H1 (cell line): ENCODE measurements around the gene NRXN3. TPM values are rescaled to one million over a fixed set of nuclear protein-coding genes. Genes with fewer than 3 reads are reported as not detected.

Experiments
- CTCF ChIA-PET: fragments of 300-600 bp; sonication (Branson Sonifier 250); formaldehyde crosslinking; loops from one replicate; lab custom pipeline; 2021; ENCODE audit not compliant: partially characterized antibody; lab: Charles Lee
- POLR2A ChIA-PET: fragments of 300-600 bp; sonication (Branson Sonifier 250); formaldehyde crosslinking; loops from one replicate; lab custom pipeline; 2021; ENCODE audit warnings: inconsistent platforms; ENCODE audit not compliant: partially characterized antibody; lab: Charles Lee
- DNase-seq, 2 experiments: peaks; one replicate each; pipeline versions ENCODE4 v3.0.0 to v3.0.0-alpha.2; 2010 to 2022; ENCODE audit warnings: low spot score in 2 of 2, low read depth in 1 of 2, mixed read lengths in 1 of 2
- FAIRE-seq: peaks from 2 replicates; lab custom pipeline; 2011; peaks lifted over from hg19 to GRCh38; lab: Jason Lieb, UNC
- H2AFZ ChIP-seq: 2 replicates; pipeline ENCODE4 v1.8.1; 2012; ENCODE audit warnings: low read length, inconsistent platforms
- H2AK5ac ChIP-seq: 2 replicates; pipeline ENCODE4 v1.6.1; 2013; ENCODE audit warnings: low read depth, low read length
- H2BK120ac ChIP-seq: replicated peaks from 2 replicates; pipeline ENCODE3; 2013; ENCODE audit warnings: low read depth, low read length, inconsistent platforms
- H2BK12ac ChIP-seq: 2 replicates; pipeline ENCODE4 v1.6.1; 2013; ENCODE audit warnings: low read depth, low read length
- H2BK15ac ChIP-seq: 2 replicates; pipeline ENCODE4 v1.6.1; 2013; ENCODE audit warnings: low read length
- H2BK20ac ChIP-seq: 2 replicates; pipeline ENCODE4 v1.6.1; 2013; ENCODE audit warnings: low read length
- H2BK5ac ChIP-seq: 2 replicates; pipeline ENCODE4 v1.6.1; 2013; ENCODE audit warnings: low read depth, low read length
- H3K14ac ChIP-seq: 2 replicates; pipeline ENCODE4 v1.6.1; 2013; ENCODE audit warnings: inconsistent platforms; ENCODE audit not compliant: insufficient read length
- H3K18ac ChIP-seq: 2 replicates; pipeline ENCODE4 v1.6.1; 2013; ENCODE audit warnings: low read length; ENCODE audit errors: extremely low read depth
- H3K23ac ChIP-seq: 2 replicates; pipeline ENCODE4 v1.6.1; 2013; ENCODE audit warnings: inconsistent platforms; ENCODE audit not compliant: insufficient read length
- H3K23me2 ChIP-seq: 2 replicates; pipeline ENCODE4 v1.6.1; 2013; ENCODE audit warnings: low read depth, low read length
- H3K27ac ChIP-seq: 2 replicates; pipeline ENCODE4 v1.6.1; 2011; ENCODE audit warnings: low read depth, low read length, inconsistent platforms
- H3K27me3 ChIP-seq, 4 experiments: replicated peaks in 1 of 4; 1 replicate in 1 of 4; 2 replicates in 3 of 4; pipeline versions ENCODE4 v1.6.1 to v1.8.1; 2011 to 2013; ENCODE audit warnings: low read length in 3 of 4, mild to moderate bottlenecking in 3 of 4, inconsistent platforms in 2 of 4, mixed read lengths in 2 of 4, moderate library complexity in 1 of 4; ENCODE audit not compliant: control insufficient read depth in 3 of 4, insufficient read depth in 3 of 4; ENCODE audit errors: extremely low read depth in 1 of 4
- H3K36me3 ChIP-seq, 4 experiments: 2 replicates each; pipeline versions ENCODE4 v1.6.1 to v1.8.1; 2011 to 2013; ENCODE audit warnings: mild to moderate bottlenecking in 4 of 4, low read length in 3 of 4, moderate library complexity in 2 of 4, control low read depth in 1 of 4, inconsistent platforms in 1 of 4; ENCODE audit not compliant: insufficient read depth in 4 of 4, control insufficient read depth in 2 of 4
- H3K4ac ChIP-seq: replicated peaks from 2 replicates; pipeline ENCODE3; 2013; ENCODE audit warnings: low read length, low read depth, mixed read lengths, inconsistent platforms; ENCODE audit not compliant: insufficient read length
- H3K4me1 ChIP-seq, 4 experiments: replicated peaks in 1 of 4; 1 replicate in 1 of 4; 2 replicates in 3 of 4; pipeline versions ENCODE4 v1.6.1 to v1.8.1; 2011 to 2013; ENCODE audit warnings: low read length in 3 of 4, inconsistent platforms in 2 of 4, mixed read lengths in 1 of 4; ENCODE audit not compliant: insufficient read depth in 4 of 4, control insufficient read depth in 3 of 4
- H3K4me2 ChIP-seq, 2 experiments: 2 replicates each; pipeline versions ENCODE4 v1.6.1 to v1.8.1; 2011 to 2013; ENCODE audit warnings: low read depth in 2 of 2, low read length in 2 of 2, control low read depth in 1 of 2, inconsistent platforms in 1 of 2, mild to moderate bottlenecking in 1 of 2; ENCODE audit not compliant: insufficient read depth in 1 of 2
- H3K4me3 ChIP-seq, 4 experiments: fragments of 200-600, 300-600 bp in 1 of 4; sonication (generic), shearing (Covaris generic), sonication (Bioruptor Twin) in 1 of 4; 2 replicates each; pipeline versions ENCODE4 v1.5.1 to v1.8.1; 2011 to 2016; ENCODE audit warnings: low read length in 4 of 4, low read depth in 3 of 4, control low read depth in 2 of 4, inconsistent platforms in 2 of 4, mild to moderate bottlenecking in 2 of 4, mixed read lengths in 1 of 4, moderate library complexity in 1 of 4; ENCODE audit not compliant: insufficient read depth in 2 of 4; ENCODE audit errors: extremely low read depth in 1 of 4
- H3K56ac ChIP-seq: replicated peaks from 2 replicates; pipeline ENCODE3; 2013; ENCODE audit warnings: low read depth, mild to moderate bottlenecking, mixed read lengths, low read length, inconsistent platforms; ENCODE audit not compliant: insufficient read length
- H3K79me1 ChIP-seq: 2 replicates; pipeline ENCODE4 v1.6.1; 2013; ENCODE audit warnings: low read depth, low read length, control low read depth
- H3K79me2 ChIP-seq, 2 experiments: 2 replicates each; pipeline versions ENCODE4 v1.6.1 to v1.8.1; 2012 to 2013; ENCODE audit warnings: low read length in 2 of 2, mild to moderate bottlenecking in 2 of 2, inconsistent platforms in 1 of 2; ENCODE audit not compliant: insufficient read depth in 2 of 2, control insufficient read depth in 1 of 2
- H3K9ac ChIP-seq, 4 experiments: replicated peaks in 1 of 4; 1 replicate in 1 of 4; 2 replicates in 3 of 4; pipeline versions ENCODE4 v1.6.1 to v1.8.1; 2011 to 2013; ENCODE audit warnings: low read depth in 3 of 4, low read length in 3 of 4, control low read depth in 2 of 4, mild to moderate bottlenecking in 2 of 4, moderate library complexity in 2 of 4, inconsistent platforms in 1 of 4; ENCODE audit errors: extremely low read depth in 1 of 4
- H3K9me3 ChIP-seq, 2 experiments: 2 replicates each; pipeline versions ENCODE4 v1.6.1 to v1.8.1; 2012 to 2013; ENCODE audit warnings: mild to moderate bottlenecking in 2 of 2, moderate library complexity in 2 of 2, control low read depth in 1 of 2, inconsistent platforms in 1 of 2, low read depth in 1 of 2, low read length in 1 of 2, mixed read lengths in 1 of 2; ENCODE audit not compliant: insufficient read depth in 2 of 2
- H4K20me1 ChIP-seq, 2 experiments: replicated peaks in 1 of 2; 2 replicates each; pipeline versions ENCODE3 to v1.8.1; 2011 to 2013; ENCODE audit warnings: inconsistent platforms in 2 of 2, low read length in 2 of 2, mild to moderate bottlenecking in 1 of 2; ENCODE audit not compliant: insufficient read depth in 2 of 2, control insufficient read depth in 1 of 2
- H4K5ac ChIP-seq: 2 replicates; pipeline ENCODE4 v1.6.1; 2013; ENCODE audit warnings: low read length, low read depth, mixed read lengths, inconsistent platforms; ENCODE audit not compliant: insufficient read length
- H4K8ac ChIP-seq: 2 replicates; pipeline ENCODE4 v1.8.0; 2013; ENCODE audit warnings: mild to moderate bottlenecking, moderate library complexity, low read length, inconsistent platforms; ENCODE audit not compliant: insufficient read depth; ENCODE audit errors: extremely low read depth
- H4K91ac ChIP-seq: replicated peaks from 2 replicates; pipeline ENCODE3; 2013; ENCODE audit warnings: low read length, mixed read lengths, inconsistent platforms; ENCODE audit not compliant: insufficient read length
- PHF8 ChIP-seq: fragments of 200-600 bp; sonication (generic); conservative IDR thresholded peaks from 2 replicates; pipeline ENCODE4 v1.7.1; 2012; ENCODE audit warnings: low read depth, mild to moderate bottlenecking, inconsistent platforms, low read length, moderate library complexity
- SIRT6 ChIP-seq: IDR thresholded peaks from one replicate; pipeline ENCODE4 v1.7.1; 2012; ENCODE audit warnings: low read length, inconsistent platforms
- WGBS, 2 experiments: shearing (Covaris generic) in 1 of 2; methylation state at CpG; one replicate each; pipeline versions ENCODE4 v1.1.6 to v1.1.7; 2013 to 2015; ENCODE audit warnings: low lambda C conversion rate in 2 of 2, mixed read lengths in 2 of 2, inconsistent platforms in 1 of 2, low coverage in 1 of 2, missing lambda C conversion rate in 1 of 2; ENCODE audit not compliant: insufficient replicate concordance in 2 of 2, insufficient coverage in 1 of 2, insufficient read length in 1 of 2; ENCODE audit errors: extremely low coverage in 1 of 2, missing lambda C conversion rate in 1 of 2; 5-methylcytosine and 5-hydroxymethylcytosine counted together
- polyA plus RNA-seq, 7 experiments: library from polyadenylated mRNA; depleted of rRNA in 3 of 7; stranded (reverse) in 5 of 7; unstranded in 2 of 7; fragments of >200 nt in 5 of 7; fragments of 200-250 nt in 2 of 7; gene quantifications; 1 replicate in 5 of 7; 2 replicates in 1 of 7; 4 replicates in 1 of 7; pipeline versions ENCODE4 v1.2.1 to v1.2.3, GENCODE V29; 2011 to 2013; ENCODE audit warnings: missing spikeins in 2 of 7, mixed read lengths in 2 of 7
- total RNA-seq: library from RNA; stranded (reverse); fragmentation: NEBNext Ultra II Directional; extraction: Animal tissue kit (Norgen Biotek cat#: 25700); gene quantifications from 2 replicates; pipeline ENCODE4 v1.2.1, GENCODE V29; 2021
- TF ChIP-seq, protein P1 (sequence below): IDR thresholded peaks from 2 replicates; pipeline ENCODE4 v1.6.1; 2012; ENCODE audit warnings: inconsistent platforms

The NRXN3 gene
- total and polyA plus RNA-seq, 2 of the 8 experiments (the other 6 are each of a cell fraction or from before 2014, with no cell fraction given) = 2.6 to 4.1 TPM

GRCh38 chr14:78933166-78933565 lies 763.0 kb downstream of the NRXN3 start:
- Histone ChIP-seq H3K23ac (no peak overlapping the region), H2BK5ac (no peak overlapping the region), H3K23me2 (no peaks in the 10 kb centered on the region), H3K27ac (no peak overlapping the region), H3K9ac (no peak overlapping the region), H4K8ac (no peak overlapping the region), H3K4me3 (no peak overlapping the region), H3K9me3 (no peaks in the 10 kb centered on the region), H2AK5ac (no peak overlapping the region), H3K79me1 (no peaks in the 10 kb centered on the region), H3K4ac (no peak overlapping the region), H3K4me2 (no peak overlapping the region), H2BK15ac (no peak overlapping the region), H4K5ac (no peak overlapping the region), H2AFZ (no peak overlapping the region), H2BK120ac (no peak overlapping the region), H3K18ac (no peak overlapping the region), H3K36me3 (no peaks in the 10 kb centered on the region), H4K91ac (no peak overlapping the region), H3K27me3 (no peaks in the 10 kb centered on the region), H3K14ac (no peak overlapping the region), H3K79me2 (no peaks in the 10 kb centered on the region), H2BK12ac (no peak overlapping the region), H2BK20ac (no peak overlapping the region), H4K20me1 (no peaks in the 10 kb centered on the region), H3K56ac (no peak overlapping the region), H3K4me1 (no peaks in the 10 kb centered on the region)
- TF ChIP-seq SIRT6 (no peak), PHF8 (no peak)
- TF ChIP-seq, protein P1, sequence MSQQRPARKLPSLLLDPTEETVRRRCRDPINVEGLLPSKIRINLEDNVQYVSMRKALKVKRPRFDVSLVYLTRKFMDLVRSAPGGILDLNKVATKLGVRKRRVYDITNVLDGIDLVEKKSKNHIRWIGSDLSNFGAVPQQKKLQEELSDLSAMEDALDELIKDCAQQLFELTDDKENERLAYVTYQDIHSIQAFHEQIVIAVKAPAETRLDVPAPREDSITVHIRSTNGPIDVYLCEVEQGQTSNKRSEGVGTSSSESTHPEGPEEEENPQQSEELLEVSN = no peak
- no peak for FAIRE-seq
- ChIA-PET POLR2A (no interaction called here), CTCF (interaction anchor here (0.7 to 3.7 kb wide), 18 partner anchors 9 to 1892 kb away, joined by 3 to 37 read pairs (median 4); no protein-coding TSS in a partner anchor)
- 73% methylated on average over 2 of the region's 2 CpGs; no CpG with 5 or more reads in 1 of the 2 experiments for WGBS, 2 experiments
- DNase-seq = no peak
